B cell (primary cell): Measurements from ENCODE around the gene AZGP1. TPM values are rescaled to one million over a fixed set of nuclear protein-coding genes. Genes with fewer than 3 reads are reported as not detected.
A peak's percentile ranks its signal among the peaks of the same experiment; 100 is the strongest.
"Not testable (repeated sequence)": the region's sequence is repeated elsewhere in the genome, so short reads cannot be mapped to it uniquely, and the experiment has no call there.

ENCODE experiments used
- ATAC-seq: fragments of 200-7000 bp; cut with Tn5 transposase; one replicate; pipeline ENCODE4 v1.10.0; 2021; ENCODE audit warnings: low read depth, mild to moderate bottlenecking, moderate number of reproducible peaks, moderate library complexity
- CTCF ChIA-PET: fragments of 350-600 bp; sonication (Branson Sonifier 250); formaldehyde crosslinking; loops from one replicate; lab custom pipeline; 2021; ENCODE audit warnings: antibody characterized with exemption, inconsistent platforms; lab: Charles Lee
- POLR2A ChIA-PET: fragments of 350-600 bp; sonication (Branson Sonifier 250); formaldehyde crosslinking; loops from one replicate; lab custom pipeline; 2021; ENCODE audit warnings: antibody characterized with exemption; lab: Charles Lee
- DNase-seq: peaks from one replicate; pipeline ENCODE4 v3.0.0; 2013
- H2AFZ ChIP-seq: 2 replicates; pipeline ENCODE4 v1.6.1; 2012; ENCODE audit warnings: mild to moderate bottlenecking, low read depth, low read length; ENCODE audit not compliant: insufficient read depth, poor library complexity, severe bottlenecking
- H3K27ac ChIP-seq, 2 donors: 1 replicate in 1 of 2; 2 replicates in 1 of 2; pipeline ENCODE4 v1.5.1; 2012 to 2013; ENCODE audit warnings: low read length in 2 of 2, mild to moderate bottlenecking in 2 of 2, moderate library complexity in 1 of 2
- H3K27me3 ChIP-seq, 4 experiments: fragments of 200-600 bp in 1 of 4; sonication (generic) in 1 of 4; replicated peaks in 1 of 4; 1 replicate in 2 of 4; 2 replicates in 2 of 4; pipeline versions ENCODE4 v1.6.1 to v1.7.0; 2013 to 2016; ENCODE audit warnings: low read length in 3 of 4, mild to moderate bottlenecking in 2 of 4, mixed read lengths in 1 of 4, moderate library complexity in 1 of 4; ENCODE audit not compliant: insufficient read depth in 4 of 4, control insufficient read depth in 3 of 4; ENCODE audit errors: control extremely low read depth in 1 of 4
- H3K36me3 ChIP-seq, 2 experiments: replicated peaks in 1 of 2; 1 replicate in 1 of 2; 2 replicates in 1 of 2; pipeline versions ENCODE4 v1.6.1 to v1.7.1; 2013; ENCODE audit warnings: low read length in 1 of 2; ENCODE audit not compliant: insufficient read depth in 2 of 2, control insufficient read depth in 1 of 2; ENCODE audit errors: control extremely low read depth in 1 of 2, extremely low read depth in 1 of 2
- H3K4me1 ChIP-seq, 2 donors: fragments of 200-600 bp in 1 of 2; sonication (generic) in 1 of 2; 1 replicate in 1 of 2; 2 replicates in 1 of 2; pipeline versions ENCODE4 v1.5.1 to v1.6.1; 2013 to 2017; ENCODE audit warnings: low read length in 2 of 2; ENCODE audit not compliant: control insufficient read depth in 2 of 2, insufficient read depth in 2 of 2
- H3K4me2 ChIP-seq: replicated peaks from 2 replicates; pipeline ENCODE3; 2012; ENCODE audit warnings: mild to moderate bottlenecking, low read depth, low read length; ENCODE audit not compliant: poor library complexity, severe bottlenecking
- H3K4me3 ChIP-seq, 5 experiments: fragments of 200-600 bp in 1 of 5; sonication (generic) in 1 of 5; 1 replicate in 3 of 5; 2 replicates in 2 of 5; pipeline versions ENCODE4 v1.5.1 to v1.7.0; 2011 to 2016; ENCODE audit warnings: low read length in 4 of 5, mild to moderate bottlenecking in 4 of 5, low read depth in 2 of 5, control low read depth in 1 of 5, moderate library complexity in 1 of 5; ENCODE audit not compliant: insufficient read depth in 1 of 5; ENCODE audit errors: control extremely low read depth in 1 of 5, extremely low read depth in 1 of 5
- H3K79me2 ChIP-seq: fragments of 200-600 bp; sonication (generic); one replicate; pipeline ENCODE4 v1.6.0; 2016; ENCODE audit warnings: low read length; ENCODE audit not compliant: control insufficient read depth, insufficient read depth
- H3K9ac ChIP-seq: fragments of 200-600 bp; sonication (generic); 2 replicates; pipeline ENCODE4 v1.6.1; 2017; ENCODE audit warnings: mild to moderate bottlenecking, low read length, moderate library complexity
- H3K9me3 ChIP-seq, 3 donors: one replicate each; pipeline versions ENCODE4 v1.6.1 to v1.7.1; 2013; ENCODE audit warnings: low read length in 2 of 3; ENCODE audit not compliant: control insufficient read depth in 2 of 3, insufficient read depth in 1 of 3; ENCODE audit errors: control extremely low read depth in 1 of 3
- H4K20me1 ChIP-seq: 2 replicates; pipeline ENCODE4 v1.6.0; 2012; ENCODE audit warnings: mild to moderate bottlenecking, low read length; ENCODE audit not compliant: insufficient read depth, control insufficient read depth, poor library complexity, severe bottlenecking
- H3K27ac Mint-ChIP-seq: one replicate; pipeline ENCODE4 v1.8.0; 2021; ENCODE audit warnings: mixed read lengths
- H3K27me3 Mint-ChIP-seq: one replicate; pipeline ENCODE4 v1.8.0; 2021; ENCODE audit warnings: mixed read lengths
- H3K4me1 Mint-ChIP-seq: one replicate; pipeline ENCODE4 v1.8.0; 2021; ENCODE audit warnings: mixed read lengths
- H3K4me3 Mint-ChIP-seq: one replicate; pipeline ENCODE4 v1.8.0; 2021; ENCODE audit warnings: mixed read lengths
- H3K9me3 Mint-ChIP-seq: one replicate; pipeline ENCODE4 v1.8.0; 2022; ENCODE audit warnings: mixed read lengths; ENCODE audit not compliant: insufficient read depth
- EZH2 ChIP-seq: IDR thresholded peaks from 2 replicates; pipeline ENCODE4 v1.6.1; 2012; ENCODE audit warnings: borderline replicate concordance, low read depth, mild to moderate bottlenecking, moderate library complexity, low read length; ENCODE audit not compliant: insufficient read depth, poor library complexity, severe bottlenecking
- WGBS: methylation state at CpG from one replicate; pipeline ENCODE4 v1.1.5; 2013; ENCODE audit warnings: missing lambda C conversion rate; ENCODE audit not compliant: insufficient coverage; 5-methylcytosine and 5-hydroxymethylcytosine counted together
- intact Hi-C: fragments of 100-400 bp; cut with micrococcal nuclease; formaldehyde crosslinking; loops from one replicate; pipeline ENCODE4 v1.10.0; 2022
- polyA plus RNA-seq: library from polyadenylated mRNA; depleted of rRNA; stranded (reverse); fragments of >200 nt; gene quantifications from 2 replicates; pipeline ENCODE4 v1.2.3, GENCODE V29; 2012
- total RNA-seq, 2 donors: library from RNA; stranded (reverse); fragments of 120-200 nt in 1 of 2; gene quantifications; 1 replicate in 1 of 2; 2 replicates in 1 of 2; pipeline versions ENCODE4 v1.2.3 to v1.2.4, GENCODE V29; 2013 to 2022
- TF ChIP-seq, protein P1 (sequence below): fragments of 200-600 bp; IDR thresholded peaks from one replicate; pipeline ENCODE4 v1.8.0; 2022; ENCODE audit warnings: antibody characterized with exemption, mild to moderate bottlenecking

The AZGP1 gene
- total and polyA plus RNA-seq, 2 donors (not counting 1 experiment from before 2014, with no cell fraction given) = not detected

DNA sequence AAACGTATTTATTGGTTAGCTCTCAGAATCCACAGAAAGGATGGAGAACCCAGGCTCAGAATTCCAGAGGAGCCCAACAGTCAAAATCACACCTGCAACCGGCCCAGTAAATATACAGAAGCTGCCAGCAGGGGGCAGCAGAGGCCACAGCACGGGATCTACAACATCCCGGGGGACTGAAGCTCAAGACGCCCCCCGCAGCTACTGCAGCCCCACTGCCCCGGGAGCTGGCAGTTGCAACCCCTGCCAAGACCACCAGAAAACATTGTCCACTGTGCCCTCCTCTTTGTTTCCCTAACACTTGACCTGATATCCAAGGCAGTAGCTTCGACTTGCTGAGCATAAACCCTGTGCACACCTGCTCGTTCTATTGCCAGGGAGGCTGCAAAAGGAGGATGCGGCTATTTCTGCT lies 4.0 kb upstream of the AZGP1 start:
- H3K36me3 ChIP-seq, intact Hi-C loops, H3K4me1 ChIP-seq, H3K27ac ChIP-seq, H3K9ac ChIP-seq, H3K79me2 ChIP-seq, H3K9me3 Mint-ChIP-seq, H2AFZ ChIP-seq, H4K20me1 ChIP-seq, H3K4me1 Mint-ChIP-seq, H3K4me3 Mint-ChIP-seq, H3K27ac Mint-ChIP-seq, H3K9me3 ChIP-seq, H3K4me2 ChIP-seq, H3K4me3 ChIP-seq, POLR2A ChIA-PET: not testable (repeated sequence)
- TF ChIP-seq, protein P1, sequence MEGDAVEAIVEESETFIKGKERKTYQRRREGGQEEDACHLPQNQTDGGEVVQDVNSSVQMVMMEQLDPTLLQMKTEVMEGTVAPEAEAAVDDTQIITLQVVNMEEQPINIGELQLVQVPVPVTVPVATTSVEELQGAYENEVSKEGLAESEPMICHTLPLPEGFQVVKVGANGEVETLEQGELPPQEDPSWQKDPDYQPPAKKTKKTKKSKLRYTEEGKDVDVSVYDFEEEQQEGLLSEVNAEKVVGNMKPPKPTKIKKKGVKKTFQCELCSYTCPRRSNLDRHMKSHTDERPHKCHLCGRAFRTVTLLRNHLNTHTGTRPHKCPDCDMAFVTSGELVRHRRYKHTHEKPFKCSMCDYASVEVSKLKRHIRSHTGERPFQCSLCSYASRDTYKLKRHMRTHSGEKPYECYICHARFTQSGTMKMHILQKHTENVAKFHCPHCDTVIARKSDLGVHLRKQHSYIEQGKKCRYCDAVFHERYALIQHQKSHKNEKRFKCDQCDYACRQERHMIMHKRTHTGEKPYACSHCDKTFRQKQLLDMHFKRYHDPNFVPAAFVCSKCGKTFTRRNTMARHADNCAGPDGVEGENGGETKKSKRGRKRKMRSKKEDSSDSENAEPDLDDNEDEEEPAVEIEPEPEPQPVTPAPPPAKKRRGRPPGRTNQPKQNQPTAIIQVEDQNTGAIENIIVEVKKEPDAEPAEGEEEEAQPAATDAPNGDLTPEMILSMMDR = peak; percentile 76
- peaks cover 0 to 11% (median 1%) of the 10 kb centered on the region in 4 experiments for H3K27me3 ChIP-seq
- peaks cover 39% of the 10 kb centered on the region for H3K27me3 Mint-ChIP-seq
- ATAC-seq = peak; percentile 74
- peak; percentile 64 for DNase-seq
- WGBS = 44% methylated on average over 4 of the region's 10 CpGs
- CTCF ChIA-PET = interaction anchor here (0.8 to 5.5 kb wide), 12 partner anchors 10 to 1079 kb away, joined by 3 to 52 read pairs (median 3); no protein-coding TSS in a partner anchor

DNA sequence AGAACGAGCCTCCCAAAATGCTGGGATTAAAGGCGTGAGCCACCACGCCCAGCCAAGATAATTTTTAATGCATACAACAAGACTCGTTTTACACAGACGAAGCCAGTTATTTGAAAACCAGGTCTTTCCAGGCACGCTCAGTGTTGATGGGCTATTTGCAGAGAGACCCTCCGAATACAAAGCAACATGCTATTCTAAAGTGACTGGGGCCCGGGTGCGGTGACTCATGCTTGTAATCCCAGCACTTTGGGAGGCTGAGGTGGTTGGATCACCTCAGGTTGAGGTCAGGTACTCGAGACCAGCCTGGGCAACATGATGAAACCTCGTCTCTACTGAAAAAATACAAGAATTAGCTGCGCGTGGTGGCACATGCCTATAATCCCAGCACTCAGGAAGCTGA lies 795 bp upstream of the AZGP1 start:
- intact Hi-C loops = no loop called here
- no peaks in the 10 kb centered on the region for H3K9me3 Mint-ChIP-seq
- Histone ChIP-seq H3K4me1 (no peaks in the 10 kb centered on the region), H3K9ac (no peak overlapping the region), H3K4me3 (no peak overlapping the region), H3K4me2 (no peak overlapping the region), H3K27ac (no peak overlapping the region), H3K79me2 (no peaks in the 10 kb centered on the region), H3K9me3 (peaks cover 0 to 7% (median 0%) of the 10 kb centered on the region in 3 donors), H2AFZ (no peak overlapping the region), H3K27me3 (peaks cover 0 to 13% (median 1%) of the 10 kb centered on the region in 4 experiments), H3K36me3 (no peaks in the 10 kb centered on the region), H4K20me1 (no peaks in the 10 kb centered on the region)
- CTCF ChIA-PET = interaction anchor here (4.2 to 5.5 kb wide), 2 partner anchors 13 to 155 kb away, joined by 35 to 52 read pairs; no protein-coding TSS in a partner anchor
- peaks cover 33% of the 10 kb centered on the region for H3K27me3 Mint-ChIP-seq
- no peak for ATAC-seq
- peaks cover 1% of the 10 kb centered on the region for H3K4me1 Mint-ChIP-seq
- H3K27ac Mint-ChIP-seq = no peak overlapping the region
- POLR2A ChIA-PET = interaction anchor here (0.6 to 0.7 kb wide), 2 partner anchors 279 to 1345 kb away, joined by 3 to 6 read pairs; partner anchors contain the start of gene IFT22
- DNase-seq = no peak
- 92% methylated on average over 13 of the region's 13 CpGs for WGBS
- H3K4me3 Mint-ChIP-seq = no peak overlapping the region
- TF ChIP-seq, protein P1 = no peak
- TF ChIP-seq EZH2 = no peak
